GM12891 (cell line): ENCODE results near the gene ENPEP.

ENCODE experiments used
- DNase-seq: peaks from one replicate; pipeline ENCODE4 v3.0.0; 2011; ENCODE audit warnings: low spot score; ENCODE audit not compliant: insufficient read length
- FAIRE-seq: peaks from 2 replicates; lab custom pipeline; 2011; peaks lifted over from hg19 to GRCh38; lab: Jason Lieb, UNC
- PAX5 ChIP-seq: IDR thresholded peaks from 2 replicates; pipeline ENCODE4 v1.6.1; 2011; ENCODE audit warnings: low read length, moderate library complexity, mild to moderate bottlenecking; ENCODE audit not compliant: insufficient read depth, severe bottlenecking
- POLR2A ChIP-seq: IDR thresholded peaks from 2 replicates; pipeline ENCODE4 v1.6.1; 2011; ENCODE audit warnings: low read depth, low read length, control low read depth
- POLR2AphosphoS5 ChIP-seq: IDR thresholded peaks from 2 replicates; pipeline ENCODE4 v1.6.1; 2011; ENCODE audit warnings: low read depth, low read length, control low read depth
- POU2F2 ChIP-seq: IDR thresholded peaks from 2 replicates; pipeline ENCODE4 v1.6.1; 2011; ENCODE audit warnings: low read depth, mild to moderate bottlenecking, control low read depth, low read length, moderate library complexity
- SPI1 ChIP-seq: IDR thresholded peaks from 2 replicates; pipeline ENCODE4 v1.6.1; 2011; ENCODE audit warnings: low read depth, low read length, control low read depth
- TAF1 ChIP-seq: IDR thresholded peaks from 2 replicates; pipeline ENCODE4 v1.6.1; 2011; ENCODE audit warnings: low read depth, low read length, control low read depth

The ENPEP gene

DNA sequence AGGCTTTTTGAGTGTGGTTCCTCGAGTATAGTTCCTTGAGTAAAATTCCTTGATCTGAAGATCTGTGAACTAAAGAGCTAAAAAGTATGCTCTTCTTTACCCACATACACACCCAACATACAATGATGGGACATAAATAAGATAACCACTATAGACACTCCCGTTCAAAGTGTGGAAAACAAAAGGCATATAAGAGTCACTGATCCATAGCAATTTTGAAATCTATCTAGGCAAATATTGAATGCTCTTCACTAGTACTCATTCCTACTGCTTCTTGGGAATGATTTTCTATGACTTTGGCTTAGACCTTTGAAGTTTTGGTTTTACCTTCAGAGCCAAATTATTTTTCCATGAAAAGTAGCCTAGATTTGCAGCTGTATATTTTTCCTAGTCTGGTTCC, 120.5 kb downstream of the ENPEP start:
- DNase-seq (no peak), FAIRE-seq (no peak)
- TF ChIP-seq POU2F2 = no peak
- no peak for TF ChIP-seq TAF1
- no peak for TF ChIP-seq SPI1
- no peak for TF ChIP-seq POLR2AphosphoS5
- TF ChIP-seq PAX5 = no peak
- TF ChIP-seq POLR2A = no peak

- DNase-seq (no peak), FAIRE-seq (no peak)
- TF ChIP-seq SPI1 (no peak), TAF1 (no peak), POU2F2 (no peak), POLR2AphosphoS5 (no peak), POLR2A (no peak), PAX5 (no peak)
Observed at GRCh38 chr4:110597582-110597981, 121.6 kb downstream of the ENPEP start.

GRCh38 chr4:110602061-110602460, 126.1 kb downstream of the ENPEP start:
- FAIRE-seq (no peak), DNase-seq (no peak)
- TF ChIP-seq POLR2AphosphoS5 (no peak), PAX5 (no peak), SPI1 (no peak), TAF1 (no peak), POU2F2 (no peak)

GRCh38 chr4:110605077-110605476, 129.1 kb downstream of the ENPEP start:
- TF ChIP-seq SPI1 (no peak), POU2F2 (no peak), POLR2AphosphoS5 (no peak), POLR2A (no peak), PAX5 (no peak)
- FAIRE-seq = no peak

DNA sequence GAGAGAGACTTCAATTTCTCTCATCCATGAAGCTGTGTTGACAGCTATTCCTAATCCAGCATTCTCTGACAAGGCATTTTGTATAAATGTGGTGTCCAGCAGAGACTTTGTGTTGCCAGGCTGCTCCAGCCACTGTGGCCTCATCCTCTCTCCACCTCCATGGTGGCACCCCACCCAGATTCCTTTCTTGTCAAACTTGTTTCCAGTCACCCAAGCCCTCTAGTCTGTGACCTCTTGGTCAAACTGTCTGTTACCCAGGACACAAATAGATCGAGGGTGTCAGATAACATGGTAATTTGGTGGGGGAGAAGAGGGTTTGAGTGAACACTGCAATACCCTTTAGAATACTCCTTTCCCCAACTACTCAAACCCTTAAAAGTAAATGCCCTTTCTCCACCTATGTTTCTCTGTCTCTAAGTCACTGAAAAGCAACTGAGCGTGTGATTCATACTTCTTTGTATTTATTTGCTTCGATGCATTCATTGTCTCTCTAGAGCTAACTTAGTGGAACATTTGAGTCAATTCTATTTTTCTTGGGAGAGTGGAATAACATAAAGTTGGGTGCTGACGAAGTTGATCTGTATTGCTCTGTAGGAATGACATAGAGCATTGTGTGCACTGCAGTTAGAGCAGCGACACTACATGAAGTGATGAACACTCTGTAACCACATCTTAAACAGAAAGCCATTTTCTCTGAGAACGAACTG, 133.2 kb downstream of the ENPEP start:
- no peak for FAIRE-seq

More at GRCh38 chr4:110605077-110605476, 129.1 kb downstream of the ENPEP start:
- DNase-seq = no peak

DNA sequence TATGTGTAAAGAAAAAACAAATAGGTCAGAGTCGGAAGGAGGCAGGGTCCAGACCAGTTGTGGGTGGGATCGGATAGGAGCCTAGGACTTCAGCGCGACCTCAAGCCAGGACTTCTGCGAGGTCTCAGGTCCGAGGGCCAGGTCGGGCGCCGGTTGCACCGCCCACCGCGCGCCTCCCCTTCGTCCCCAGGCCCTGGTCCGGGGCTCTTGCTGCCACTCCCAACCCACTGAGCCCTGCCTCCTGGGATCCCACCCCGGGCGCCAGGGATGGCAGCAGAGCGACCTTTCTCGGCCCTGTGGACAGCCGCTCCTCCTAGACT, 134.6 kb downstream of the ENPEP start:
- TF ChIP-seq POLR2AphosphoS5 = no peak
- TF ChIP-seq TAF1 = no peak
- TF ChIP-seq PAX5 = no peak
- TF ChIP-seq POU2F2 = no peak
- no peak for TF ChIP-seq POLR2A
- TF ChIP-seq SPI1 = no peak
- FAIRE-seq (no peak), DNase-seq (no peak)

More for the DNA sequence above, 133.2 kb downstream of the ENPEP start:
- TF ChIP-seq POLR2AphosphoS5 (no peak), POLR2A (no peak), POU2F2 (no peak), SPI1 (no peak), PAX5 (no peak), TAF1 (no peak)
- DNase-seq = no peak

DNA sequence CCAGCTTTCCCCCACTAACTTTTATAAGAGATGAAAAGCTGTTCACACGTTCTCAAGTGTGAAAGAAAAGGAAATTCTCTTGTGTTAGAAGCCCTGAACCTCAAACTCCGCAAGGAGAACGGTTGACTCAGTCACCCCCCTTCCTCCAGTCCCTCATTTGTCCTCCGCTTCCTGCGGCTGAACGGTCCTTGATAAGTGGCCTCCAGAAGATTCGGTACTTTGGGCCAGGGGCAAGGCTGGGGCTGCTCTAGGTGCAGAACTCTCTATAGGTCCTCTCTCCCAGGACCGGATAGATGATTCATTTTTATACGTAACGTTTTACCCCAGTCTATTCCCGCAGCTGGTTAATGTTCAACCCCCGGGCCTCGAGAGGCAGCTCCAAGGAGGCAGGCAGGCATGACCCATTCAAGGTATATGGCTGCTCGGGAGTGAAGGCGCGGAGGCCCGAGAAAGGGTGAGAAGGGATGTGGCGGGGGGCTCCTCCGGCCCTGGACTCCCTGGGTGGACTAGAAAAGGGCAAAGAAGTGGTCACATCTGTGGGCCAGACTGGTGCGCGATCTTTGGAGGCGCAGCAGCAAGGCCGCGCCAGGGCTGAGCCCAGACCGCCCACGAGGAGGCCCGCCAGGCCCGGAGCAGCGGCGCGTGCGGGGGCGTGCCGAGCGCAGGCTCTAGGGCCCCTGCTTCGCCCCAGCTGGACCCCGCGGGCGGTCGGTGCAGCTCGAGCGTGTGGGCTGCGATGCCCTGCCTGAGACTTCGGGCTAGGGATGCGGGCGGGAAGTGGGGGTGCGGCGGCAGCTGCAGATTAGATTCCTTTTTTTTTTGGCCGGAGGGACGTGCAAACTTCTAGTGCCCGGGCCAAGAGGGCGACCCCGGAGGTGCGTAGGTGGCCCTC, 135.2 kb downstream of the ENPEP start:
- DNase-seq (no peak), FAIRE-seq (no peak)
- TF ChIP-seq POU2F2 (no peak), POLR2AphosphoS5 (no peak), SPI1 (no peak), POLR2A (no peak), TAF1 (no peak), PAX5 (no peak)

- no peak for DNase-seq
- TF ChIP-seq TAF1 (no peak), PAX5 (no peak), POLR2AphosphoS5 (no peak), POU2F2 (no peak), POLR2A (no peak), SPI1 (no peak)
- FAIRE-seq = no peak
Observed at GRCh38 chr4:110611968-110612447, 136.1 kb downstream of the ENPEP start.

- DNase-seq (no peak), FAIRE-seq (no peak)
- TF ChIP-seq TAF1 (no peak), POLR2A (no peak), POU2F2 (no peak), PAX5 (no peak), POLR2AphosphoS5 (no peak), SPI1 (no peak)
Observed at GRCh38 chr4:110612631-110613269, 136.8 kb downstream of the ENPEP start.
